ENCODE measurements around the gene CCDC183. TPM values are rescaled to one million over a fixed set of nuclear protein-coding genes. Genes with fewer than 3 reads are reported as not detected.
A peak's percentile ranks its signal among the peaks of the same experiment; 100 is the strongest.

CCDC183 gene
- total and polyA plus RNA-seq, 10 of the 15 experiments (the other 5 are each of a cell fraction or from before 2014, with no cell fraction given): 0.04 to 1.2 (median 0.55) TPM; not detected in 5

DNA sequence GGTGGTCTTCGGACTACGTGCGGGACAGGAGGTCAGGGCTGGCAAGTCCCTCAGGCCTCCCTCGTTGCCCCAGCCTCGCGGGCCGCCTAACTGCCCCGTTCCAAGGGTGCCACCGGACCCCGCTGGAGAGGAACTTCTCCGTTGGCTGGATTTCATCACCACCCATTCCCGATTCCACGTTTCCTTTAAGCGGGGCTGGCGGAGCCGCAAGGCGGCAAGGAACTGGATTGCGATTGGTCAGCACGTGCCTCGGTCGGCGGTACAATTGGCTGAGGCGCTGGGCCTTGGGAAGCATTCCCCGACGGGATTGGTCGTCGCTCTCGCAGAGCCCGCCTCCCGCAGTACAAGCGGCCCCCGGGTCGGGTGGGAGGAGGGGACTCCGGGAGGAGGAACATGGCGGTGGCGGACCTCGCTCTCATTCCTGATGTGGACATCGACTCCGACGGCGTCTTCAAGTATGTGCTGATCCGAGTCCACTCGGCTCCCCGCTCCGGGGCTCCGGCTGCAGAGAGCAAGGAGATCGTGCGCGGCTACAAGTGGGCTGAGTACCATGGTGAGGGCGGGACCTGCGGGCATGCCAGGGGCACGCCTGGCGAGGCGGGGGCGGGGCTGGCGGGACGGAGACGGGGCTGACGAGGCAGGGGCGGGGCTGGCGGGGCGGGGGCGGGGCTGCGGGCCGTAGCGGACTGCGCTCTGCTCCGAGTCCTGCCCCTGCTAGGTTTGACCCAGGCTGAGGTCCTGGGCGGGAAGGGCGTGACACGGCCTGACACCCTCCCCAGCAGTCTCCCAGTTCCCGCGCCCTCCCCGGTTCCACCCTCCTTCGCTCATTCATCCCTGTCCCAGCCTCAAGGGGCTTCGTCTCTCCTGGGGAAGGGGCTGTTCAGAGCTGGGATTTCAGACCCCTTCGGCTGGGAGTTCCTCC, 53.2 kb downstream of the CCDC183 start, which contains the start of gene PHPT1 (continued):
- TF ChIP-seq IKZF1 (conservative IDR thresholded peaks at IDR 0.05): peak; percentile 85
- 0 out of 2 replicates have a peak, but pooled peaks have one; percentile 10 for TF ChIP-seq PAX5 (IDR thresholded peaks at IDR 0.05; ENCODE audit: borderline replicate concordance, low read depth, low read length)
- TF ChIP-seq RELA (IDR thresholded peaks at IDR 0.05; ENCODE audit: borderline replicate concordance, partially characterized antibody): no peak
- TF ChIP-seq POLR2AphosphoS2 (IDR thresholded peaks at IDR 0.05; ENCODE audit: low read depth, low read length): peak; percentile 94
- TF ChIP-seq HDAC2 (IDR thresholded peaks at IDR 0.05): no peak
- no peak for TF ChIP-seq RBBP5 (conservative IDR thresholded peaks at IDR 0.05)
- 0 out of 2 replicates have a peak, but pooled peaks have one; percentile 38 for TF ChIP-seq TCF3 (IDR thresholded peaks at IDR 0.05; ENCODE audit: borderline replicate concordance, insufficient read depth, low read depth, low read length)
- TF ChIP-seq KDM1A (IDR thresholded peaks at IDR 0.05; ENCODE audit: borderline replicate concordance): no peak
- TF ChIP-seq, protein P1, sequence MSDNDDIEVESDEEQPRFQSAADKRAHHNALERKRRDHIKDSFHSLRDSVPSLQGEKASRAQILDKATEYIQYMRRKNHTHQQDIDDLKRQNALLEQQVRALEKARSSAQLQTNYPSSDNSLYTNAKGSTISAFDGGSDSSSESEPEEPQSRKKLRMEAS (IDR thresholded peaks at IDR 0.05; ENCODE audit: low read depth, low read length): no peak; the same call in 1 of the 2 replicates
- TF ChIP-seq MTA2 (IDR thresholded peaks at IDR 0.05; ENCODE audit: low read depth): 0 out of 2 replicates have a peak, but pooled peaks have one; percentile 16
- TF ChIP-seq, protein P2, sequence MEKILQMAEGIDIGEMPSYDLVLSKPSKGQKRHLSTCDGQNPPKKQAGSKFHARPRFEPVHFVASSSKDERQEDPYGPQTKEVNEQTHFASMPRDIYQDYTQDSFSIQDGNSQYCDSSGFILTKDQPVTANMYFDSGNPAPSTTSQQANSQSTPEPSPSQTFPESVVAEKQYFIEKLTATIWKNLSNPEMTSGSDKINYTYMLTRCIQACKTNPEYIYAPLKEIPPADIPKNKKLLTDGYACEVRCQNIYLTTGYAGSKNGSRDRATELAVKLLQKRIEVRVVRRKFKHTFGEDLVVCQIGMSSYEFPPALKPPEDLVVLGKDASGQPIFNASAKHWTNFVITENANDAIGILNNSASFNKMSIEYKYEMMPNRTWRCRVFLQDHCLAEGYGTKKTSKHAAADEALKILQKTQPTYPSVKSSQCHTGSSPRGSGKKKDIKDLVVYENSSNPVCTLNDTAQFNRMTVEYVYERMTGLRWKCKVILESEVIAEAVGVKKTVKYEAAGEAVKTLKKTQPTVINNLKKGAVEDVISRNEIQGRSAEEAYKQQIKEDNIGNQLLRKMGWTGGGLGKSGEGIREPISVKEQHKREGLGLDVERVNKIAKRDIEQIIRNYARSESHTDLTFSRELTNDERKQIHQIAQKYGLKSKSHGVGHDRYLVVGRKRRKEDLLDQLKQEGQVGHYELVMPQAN (conservative IDR thresholded peaks at IDR 0.05): peak; percentile 71
- TF ChIP-seq NFIC (IDR thresholded peaks at IDR 0.05; ENCODE audit: low read depth, low read length): no peak
- TF ChIP-seq, protein P3, sequence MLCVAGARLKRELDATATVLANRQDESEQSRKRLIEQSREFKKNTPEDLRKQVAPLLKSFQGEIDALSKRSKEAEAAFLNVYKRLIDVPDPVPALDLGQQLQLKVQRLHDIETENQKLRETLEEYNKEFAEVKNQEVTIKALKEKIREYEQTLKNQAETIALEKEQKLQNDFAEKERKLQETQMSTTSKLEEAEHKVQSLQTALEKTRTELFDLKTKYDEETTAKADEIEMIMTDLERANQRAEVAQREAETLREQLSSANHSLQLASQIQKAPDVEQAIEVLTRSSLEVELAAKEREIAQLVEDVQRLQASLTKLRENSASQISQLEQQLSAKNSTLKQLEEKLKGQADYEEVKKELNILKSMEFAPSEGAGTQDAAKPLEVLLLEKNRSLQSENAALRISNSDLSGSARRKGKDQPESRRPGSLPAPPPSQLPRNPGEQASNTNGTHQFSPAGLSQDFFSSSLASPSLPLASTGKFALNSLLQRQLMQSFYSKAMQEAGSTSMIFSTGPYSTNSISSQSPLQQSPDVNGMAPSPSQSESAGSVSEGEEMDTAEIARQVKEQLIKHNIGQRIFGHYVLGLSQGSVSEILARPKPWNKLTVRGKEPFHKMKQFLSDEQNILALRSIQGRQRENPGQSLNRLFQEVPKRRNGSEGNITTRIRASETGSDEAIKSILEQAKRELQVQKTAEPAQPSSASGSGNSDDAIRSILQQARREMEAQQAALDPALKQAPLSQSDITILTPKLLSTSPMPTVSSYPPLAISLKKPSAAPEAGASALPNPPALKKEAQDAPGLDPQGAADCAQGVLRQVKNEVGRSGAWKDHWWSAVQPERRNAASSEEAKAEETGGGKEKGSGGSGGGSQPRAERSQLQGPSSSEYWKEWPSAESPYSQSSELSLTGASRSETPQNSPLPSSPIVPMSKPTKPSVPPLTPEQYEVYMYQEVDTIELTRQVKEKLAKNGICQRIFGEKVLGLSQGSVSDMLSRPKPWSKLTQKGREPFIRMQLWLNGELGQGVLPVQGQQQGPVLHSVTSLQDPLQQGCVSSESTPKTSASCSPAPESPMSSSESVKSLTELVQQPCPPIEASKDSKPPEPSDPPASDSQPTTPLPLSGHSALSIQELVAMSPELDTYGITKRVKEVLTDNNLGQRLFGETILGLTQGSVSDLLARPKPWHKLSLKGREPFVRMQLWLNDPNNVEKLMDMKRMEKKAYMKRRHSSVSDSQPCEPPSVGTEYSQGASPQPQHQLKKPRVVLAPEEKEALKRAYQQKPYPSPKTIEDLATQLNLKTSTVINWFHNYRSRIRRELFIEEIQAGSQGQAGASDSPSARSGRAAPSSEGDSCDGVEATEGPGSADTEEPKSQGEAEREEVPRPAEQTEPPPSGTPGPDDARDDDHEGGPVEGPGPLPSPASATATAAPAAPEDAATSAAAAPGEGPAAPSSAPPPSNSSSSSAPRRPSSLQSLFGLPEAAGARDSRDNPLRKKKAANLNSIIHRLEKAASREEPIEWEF (IDR thresholded peaks at IDR 0.05; ENCODE audit: insufficient replicate concordance, low read depth, low read length): no peak
- TF ChIP-seq MEF2A (IDR thresholded peaks at IDR 0.05; ENCODE audit: insufficient read depth, low read depth, low read length): no peak
- TF ChIP-seq SUPT20H (IDR thresholded peaks at IDR 0.05; ENCODE audit: borderline replicate concordance, control insufficient read depth, low read depth, low read length): no peak
- TF ChIP-seq SRF (IDR thresholded peaks at IDR 0.05; ENCODE audit: low read depth in 2 of 2, low read length in 2 of 2): no peak
- no peak for TF ChIP-seq STAT3 (IDR thresholded peaks at IDR 0.05; ENCODE audit: low read depth, low read length)
- TF ChIP-seq ATF7 (IDR thresholded peaks at IDR 0.05; ENCODE audit: low read depth): 0 out of 2 replicates have a peak, but pooled peaks have one; percentile 34
- peak in 1 of 2 experiments; percentile 58; a peak in 1 of 3 replicates for TF ChIP-seq EGR1 (IDR thresholded peaks at IDR 0.05; ENCODE audit: borderline replicate concordance in 1 of 2, low read depth in 2 of 2, low read length in 2 of 2)
- no peak for TF ChIP-seq RAD21 (IDR thresholded peaks at IDR 0.05; ENCODE audit: insufficient read depth, low read depth, low read length)
- TF ChIP-seq SMAD5 (IDR thresholded peaks at IDR 0.05; ENCODE audit: low read depth): peak; percentile 77
- TF ChIP-seq MTA3 (IDR thresholded peaks at IDR 0.05; ENCODE audit: borderline replicate concordance, low read length): no peak
- TF ChIP-seq ZBED1 (IDR thresholded peaks at IDR 0.05; ENCODE audit: borderline replicate concordance): no peak
